GDM1 (cell line): ENCODE measurements around the gene FAM124A.

Source experiments
- DNase-seq: peaks from one replicate; lab custom pipeline; 2025; lab: John Stamatoyannopoulos, UW

Gene FAM124A

GRCh38 chr13:51222037-51222685 is at the start of gene FAM124A:
Gene FAM124A, plus strand, starts transcription at chr13:51222398. Its CDS starts 104 bp downstream, at chr13:51222502.
- peak; percentile 59 for DNase-seq

GRCh38 chr13:51175021-51175420 is 47.2 kb upstream of the FAM124A start:
- no peak for DNase-seq

GRCh38 chr13:51175639-51176038 is 46.6 kb upstream of the FAM124A start:
- DNase-seq: no peak

- no peak for DNase-seq
Measured at GRCh38 chr13:51177188-51177587, 45.0 kb upstream of the FAM124A start.

GRCh38 chr13:51178456-51179074 is 43.6 kb upstream of the FAM124A start:
- DNase-seq: no peak

GRCh38 chr13:51179432-51179971 is 42.7 kb upstream of the FAM124A start:
- DNase-seq: no peak

- no peak for DNase-seq
Measured at GRCh38 chr13:51180853-51181511, 41.2 kb upstream of the FAM124A start.

GRCh38 chr13:51181786-51182383 is 40.3 kb upstream of the FAM124A start:
- no peak for DNase-seq

GRCh38 chr13:51191743-51192142 is 30.5 kb upstream of the FAM124A start:
- no peak for DNase-seq

GRCh38 chr13:51192348-51192747 is 29.9 kb upstream of the FAM124A start:
- DNase-seq: no peak

- DNase-seq: no peak
Measured at GRCh38 chr13:51193387-51193786, 28.8 kb upstream of the FAM124A start.

- DNase-seq: no peak
Measured at GRCh38 chr13:51194942-51195341, 27.3 kb upstream of the FAM124A start.

- no peak for DNase-seq
Measured at GRCh38 chr13:51201886-51202285, 20.3 kb upstream of the FAM124A start.

- no peak for DNase-seq
Measured at GRCh38 chr13:51202477-51203046, 19.6 kb upstream of the FAM124A start.

- DNase-seq: no peak
Measured at GRCh38 chr13:51206584-51206983, 15.6 kb upstream of the FAM124A start.

- no peak for DNase-seq
Measured at GRCh38 chr13:51207881-51208280, 14.3 kb upstream of the FAM124A start.

- DNase-seq: no peak
Measured at GRCh38 chr13:51208716-51209115, 13.5 kb upstream of the FAM124A start.

GRCh38 chr13:51211910-51212309 is 10.3 kb upstream of the FAM124A start:
- no peak for DNase-seq

GRCh38 chr13:51212758-51213157 is 9.4 kb upstream of the FAM124A start:
- no peak for DNase-seq

- DNase-seq: no peak
Measured at GRCh38 chr13:51213173-51213728, 8.9 kb upstream of the FAM124A start.

GRCh38 chr13:51218626-51219025 is 3.6 kb upstream of the FAM124A start:
- no peak for DNase-seq

- DNase-seq: no peak
Measured at GRCh38 chr13:51220706-51221105, 1.5 kb upstream of the FAM124A start.
